K562 (cell line): ENCODE measurements around the gene ITGB2. TPM values are rescaled to one million over a fixed set of nuclear protein-coding genes. Genes with fewer than 3 reads are reported as not detected.

Source experiments
- ATAC-seq: fragments of 200-7000 bp; cut with Tn5 transposase; 3 replicates; pipeline ENCODE4 v1.9.1; 2020; ENCODE audit warnings: moderate library complexity
- BruUV-seq: library from RNA; stranded (reverse); fragments of 400-500 nt; replicated peaks from 2 replicates; lab custom pipeline; 2021; lab: Mats Ljungman, UMichigan
- CTCF ChIA-PET: fragments of 300-600 bp; formaldehyde crosslinking; extraction: SDS; loops from one replicate; lab custom pipeline; 2021; ENCODE audit warnings: low intra/inter-chr PET ratio; lab: Yijun Ruan, JAX
- POLR2A ChIA-PET: fragments of 300-600, 350-650 bp; sonication (Branson Sonifier 250); formaldehyde crosslinking; extraction: SDS; loops from one replicate; lab custom pipeline; 2021; ENCODE audit warnings: antibody characterized with exemption, inconsistent platforms; lab: Yijun Ruan, JAX
- DNase-seq, 4 experiments: peaks; one replicate each; pipeline versions ENCODE4 v3.0.0 to v3.0.0-alpha.2; 2011 to 2018; ENCODE audit warnings: low spot score in 3 of 4, mixed read lengths in 3 of 4; ENCODE audit errors: extremely low read depth in 1 of 4
- FAIRE-seq: peaks from 2 replicates; lab custom pipeline; 2011; peaks lifted over from hg19 to GRCh38; lab: Jason Lieb, UNC
- H2AFZ ChIP-seq: 2 replicates; pipeline ENCODE4 v1.6.0; 2011; ENCODE audit warnings: low read depth, low read length, control low read depth, inconsistent platforms
- H3K27ac ChIP-seq: fragments of 200-600 bp; 3 replicates; pipeline ENCODE4 v1.8.0; 2011; ENCODE audit warnings: low read depth, mild to moderate bottlenecking, control low read depth, inconsistent platforms, low read length, moderate library complexity, mixed read lengths; ENCODE audit errors: extremely low read depth
- H3K27me3 ChIP-seq, 2 experiments: fragments of 300-600 bp in 1 of 2; 2 replicates in 1 of 2; 3 replicates in 1 of 2; pipeline versions ENCODE4 v1.6.0 to v1.8.0; 2011; ENCODE audit warnings: inconsistent platforms in 2 of 2, low read length in 2 of 2, mild to moderate bottlenecking in 1 of 2, mixed read lengths in 1 of 2, moderate library complexity in 1 of 2; ENCODE audit not compliant: control insufficient read depth in 2 of 2, insufficient read depth in 2 of 2
- H3K36me3 ChIP-seq: fragments of 300-600 bp; 3 replicates; pipeline ENCODE4 v1.8.0; 2011; ENCODE audit warnings: mild to moderate bottlenecking, low read length, inconsistent platforms; ENCODE audit not compliant: control insufficient read depth, insufficient read depth
- H3K4me1 ChIP-seq, 2 experiments: fragments of 200-600 bp in 1 of 2; replicated peaks in 1 of 2; 2 replicates in 1 of 2; 3 replicates in 1 of 2; pipeline versions ENCODE4 v1.5.1 to v1.8.0; 2011; ENCODE audit warnings: inconsistent platforms in 2 of 2, low read length in 2 of 2, mild to moderate bottlenecking in 1 of 2, mixed read lengths in 1 of 2, moderate library complexity in 1 of 2; ENCODE audit not compliant: control insufficient read depth in 2 of 2, insufficient read depth in 2 of 2
- H3K4me2 ChIP-seq: 2 replicates; pipeline ENCODE4 v1.6.1; 2011; ENCODE audit warnings: low read length, control low read depth, inconsistent platforms, mixed read lengths; ENCODE audit not compliant: insufficient read depth
- H3K4me3 ChIP-seq: fragments of 200-600 bp; sonication (generic), shearing (Covaris generic); 2 replicates; pipeline ENCODE4 v1.5.1; 2016; ENCODE audit warnings: control low read depth, inconsistent platforms
- H3K79me2 ChIP-seq: fragments of 200-600 bp; 3 replicates; pipeline ENCODE4 v1.8.0; 2011; ENCODE audit warnings: low read length, inconsistent platforms; ENCODE audit not compliant: control insufficient read depth, insufficient read depth
- H3K9ac ChIP-seq, 2 experiments: 2 replicates each; pipeline versions ENCODE4 v1.6.0 to v1.6.1; 2011; ENCODE audit warnings: low read depth in 2 of 2, low read length in 2 of 2, control low read depth in 1 of 2, inconsistent platforms in 1 of 2, mild to moderate bottlenecking in 1 of 2, mixed read lengths in 1 of 2; ENCODE audit not compliant: insufficient read depth in 1 of 2
- H3K9me1 ChIP-seq: one replicate; pipeline ENCODE4 v1.6.0; 2011; ENCODE audit warnings: inconsistent platforms, mild to moderate bottlenecking, low read length, moderate library complexity; ENCODE audit not compliant: control insufficient read depth, insufficient read depth
- H3K9me3 ChIP-seq: replicated peaks from 2 replicates; pipeline ENCODE4 v1.5.1; 2011; ENCODE audit warnings: low read depth, low read length, inconsistent platforms; ENCODE audit not compliant: control insufficient read depth, insufficient read depth
- H4K20me1 ChIP-seq: replicated peaks from 2 replicates; pipeline ENCODE4 v1.6.1; 2011; ENCODE audit warnings: low read length, inconsistent platforms, mixed read lengths; ENCODE audit not compliant: control insufficient read depth, insufficient read depth
- CBX8 ChIP-seq: fragments of 200-600 bp; sonication (generic); IDR thresholded peaks from 2 replicates; pipeline ENCODE4 v1.6.1; 2012; ENCODE audit warnings: borderline replicate concordance, mixed run types, low read depth, mild to moderate bottlenecking, moderate library complexity, mixed read lengths, low read length, control low read depth, inconsistent platforms; ENCODE audit not compliant: poor library complexity, severe bottlenecking; ENCODE audit errors: extremely low read depth
- CC2D1A ChIP-seq: fragments of 450-650 bp; IDR thresholded peaks from 2 replicates; pipeline ENCODE4 v1.6.1; 2017; ENCODE audit warnings: mild to moderate bottlenecking
- E2F3 ChIP-seq: fragments of 250-450 bp; sonication (Bioruptor Pico); IDR thresholded peaks from 2 replicates; pipeline ENCODE4 v1.4.0; 2020; ENCODE audit warnings: mild to moderate bottlenecking
- MAFF ChIP-seq: IDR thresholded peaks from 2 replicates; pipeline ENCODE4 v1.6.1; 2012; ENCODE audit warnings: low read length, improper control_type of control experiment
- MCM7 ChIP-seq, 2 experiments: fragments of 450-650 bp; IDR thresholded peaks; 2 replicates each; pipeline ENCODE4 v1.6.1; 2016 to 2018
- MYC ChIP-seq, 2 experiments: fragments of 250-450 bp in 1 of 2; sonication (Bioruptor Pico) in 1 of 2; IDR thresholded peaks; 2 replicates each; pipeline versions ENCODE4 v1.5.1 to v1.6.1; 2012 to 2021; ENCODE audit warnings: low read depth in 2 of 2, borderline replicate concordance in 1 of 2, improper control_type of control experiment in 1 of 2, low read length in 1 of 2, mild to moderate bottlenecking in 1 of 2, moderate library complexity in 1 of 2
- RBM22 ChIP-seq: fragments of 200-400 bp; formaldehyde crosslinking; IDR thresholded peaks from 2 replicates; pipeline ENCODE4 v1.6.1; 2018; ENCODE audit warnings: low read length, low read depth; ENCODE audit not compliant: poor library complexity, severe bottlenecking
- SMARCB1 ChIP-seq: IDR thresholded peaks from 2 replicates; pipeline ENCODE4 v1.6.1; 2011; ENCODE audit warnings: improper control_type of control experiment, low read depth; ENCODE audit not compliant: insufficient read length
- SRSF7 ChIP-seq: fragments of 200-400 bp; formaldehyde crosslinking; optimal IDR thresholded peaks from 2 replicates; pipeline ENCODE3; 2017; ENCODE audit warnings: mild to moderate bottlenecking, low read depth, low read length
- TRIM24 ChIP-seq, 2 experiments: fragments of 450-650 bp; IDR thresholded peaks; 2 replicates each; pipeline ENCODE4 v1.6.1; 2016
- ZBTB1 ChIP-seq: sonication (generic); formaldehyde crosslinking; IDR thresholded peaks from 2 replicates; pipeline ENCODE4 v1.8.1; 2023; ENCODE audit warnings: missing genetic modification reagents, low read depth, mild to moderate bottlenecking, borderline replicate concordance
- ZNF133 ChIP-seq: fragments of 250-450 bp; sonication (Bioruptor Pico); IDR thresholded peaks from 2 replicates; pipeline ENCODE4 v1.4.0; 2020; ENCODE audit warnings: mild to moderate bottlenecking
- ZNF311 ChIP-seq: fragments of 250-450 bp; sonication (Bioruptor Pico); IDR thresholded peaks from 2 replicates; pipeline ENCODE4 v1.4.0; 2020; ENCODE audit warnings: mild to moderate bottlenecking, moderate library complexity
- ZNF76 ChIP-seq: fragments of 250-450 bp; sonication (Bioruptor Pico); IDR thresholded peaks from 2 replicates; pipeline ENCODE4 v1.4.0; 2020; ENCODE audit warnings: mild to moderate bottlenecking, moderate library complexity, borderline replicate concordance
- ZZZ3 ChIP-seq: fragments of 450-650 bp; IDR thresholded peaks from 2 replicates; pipeline ENCODE4 v1.6.1; 2016; ENCODE audit warnings: antibody characterized with exemption, mild to moderate bottlenecking, moderate library complexity
- WGBS: fragments of 100-300 bp; shearing (Covaris generic); methylation state at CpG from one replicate; pipeline ENCODE4 v1.1.6; 2016; ENCODE audit warnings: low coverage, mixed read lengths; ENCODE audit not compliant: insufficient coverage; ENCODE audit errors: missing lambda C conversion rate; 5-methylcytosine and 5-hydroxymethylcytosine counted together
- in situ Hi-C: fragments of 300-500 bp; cut with MboI; formaldehyde crosslinking; loops from 4 replicates; pipeline ENCODE4 v1.15.0; 2018; ENCODE audit warnings: inconsistent platforms, mixed read lengths
- intact Hi-C: fragments of 100-400 bp; cut with micrococcal nuclease; formaldehyde crosslinking; loops from 2 replicates; pipeline ENCODE4 v1.14.2; 2022
- polyA plus RNA-seq, 8 experiments: library from polyadenylated mRNA; depleted of rRNA in 4 of 8; stranded (reverse) in 5 of 8; unstranded in 3 of 8; fragments of >200 nt; fragmentation: Nextera tagmentation in 2 of 8; fragmentation: Illumina TruSeq in 1 of 8; extraction: Ambion mirVana in 2 of 8; extraction: Trizol in 1 of 8; gene quantifications; 2 replicates each; pipeline versions ENCODE4 v1.2.1 to v1.2.3, GENCODE V29; 2011 to 2014; ENCODE audit warnings: inconsistent platforms in 1 of 8, missing spikeins in 1 of 8
- total RNA-seq, 7 experiments: library from RNA; depleted of rRNA in 6 of 7; stranded (reverse); fragments of >200 nt in 6 of 7; fragmentation: Illumina TruSeq in 2 of 7; extraction: Trizol in 2 of 7; gene quantifications; 2 replicates each; pipeline versions ENCODE4 v1.2.1 to v1.2.3, GENCODE V29; 2011 to 2021; ENCODE audit warnings: low replicate concordance in 1 of 7
- TF ChIP-seq, protein P1 (sequence below): fragments of 250-450 bp; sonication (Bioruptor Pico); IDR thresholded peaks from 2 replicates; pipeline ENCODE4 v1.5.0; 2020; ENCODE audit warnings: mild to moderate bottlenecking
- TF ChIP-seq, protein P2 (sequence below): fragments of 450-650 bp; IDR thresholded peaks from 2 replicates; pipeline ENCODE4 v1.6.1; 2016; ENCODE audit warnings: low read depth, mild to moderate bottlenecking, moderate library complexity
- TF ChIP-seq, protein P3 (sequence below): fragments of 450-650 bp; IDR thresholded peaks from 2 replicates; pipeline ENCODE4 v1.7.0; 2016; ENCODE audit warnings: borderline replicate concordance

Gene ITGB2
- total and polyA plus RNA-seq, 9 of the 15 experiments (the other 6 are each of a cell fraction or from before 2014, with no cell fraction given), result 0.07 to 1.3 (median 0.51) TPM; not detected in 2

DNA sequence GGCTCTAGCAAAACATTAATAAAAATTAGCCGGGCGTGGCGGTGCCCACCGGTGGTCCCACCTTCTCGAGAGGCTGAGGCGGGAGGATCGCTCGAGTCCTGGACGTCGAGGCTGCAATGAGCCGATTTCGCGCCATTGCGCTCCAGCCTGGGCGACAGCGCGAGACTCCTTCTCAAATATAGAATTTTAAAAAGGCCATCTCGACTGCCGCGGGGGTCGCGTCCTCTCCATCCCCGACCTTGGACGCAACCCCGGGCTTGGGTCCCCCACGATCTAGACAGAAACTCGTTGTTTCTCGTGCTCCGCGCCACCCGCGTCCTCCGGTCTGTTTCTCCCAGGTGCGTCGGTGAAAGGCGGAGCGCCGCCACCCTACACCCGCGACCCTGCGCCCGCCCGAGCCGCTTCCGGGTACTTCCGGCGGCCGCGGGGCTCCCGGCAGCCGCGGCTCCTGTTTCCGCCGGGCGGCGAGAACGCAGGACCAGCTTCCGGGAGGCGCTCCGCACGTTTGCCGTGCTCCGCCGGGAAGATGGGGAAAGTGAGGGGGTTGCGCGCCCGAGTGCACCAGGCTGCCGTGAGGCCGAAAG is 18.9 kb upstream of the ITGB2 start, which contains the start of gene SLX9:
SLX9 (plus strand) TSS at position 498 of the 584 bp plus-strand sequence; CDS start at position 527, 29 bp downstream.
- Histone ChIP-seq H3K36me3 (peaks cover 34% of the 10 kb centered on the region; the same call in 2 of the 3 replicates), H3K4me1 (peaks cover 16 to 33% of the 10 kb centered on the region in 2 experiments; a peak in 4 of 5 replicates), H3K79me2 (peaks cover 58% of the 10 kb centered on the region), H3K4me3 (peak within 1 kb of the TSS; percentile 84), H3K4me2 (peak within 1 kb of the TSS; percentile 84), H3K9me3 (no peaks in the 10 kb centered on the region), H3K9ac (peak within 1 kb of the TSS; percentile 88 to 97), H4K20me1 (peaks cover 20% of the 10 kb centered on the region; the same call in 1 of the 2 replicates), H3K9me1 (peaks cover 3% of the 10 kb centered on the region), H2AFZ (peak within 1 kb of the TSS; percentile 98), H3K27me3 (no peaks in the 10 kb centered on the region), H3K27ac (peak within 1 kb of the TSS; percentile 83)
- ATAC-seq, result peak; percentile 96
- no peak for FAIRE-seq
- WGBS, result 0% methylated on average over 63 of the region's 69 CpGs
- ChIA-PET CTCF (interaction anchor here (0.7 kb wide), 1 partner anchor 663 kb away, joined by 8 read pairs; no protein-coding TSS in a partner anchor), POLR2A (interaction anchor here (0.6 to 1.0 kb wide), 6 partner anchors 10 to 163 kb away, joined by 3 to 7 read pairs (median 4); no protein-coding TSS in a partner anchor)
- in situ Hi-C loops (loop anchor here (10.0 kb wide), 1 partner anchor 435 kb away; no protein-coding TSS in a partner anchor), intact Hi-C loops (no loop called here)
- no TSS peak for BruUV-seq
- DNase-seq, result peak; percentile 93 to 97 (median 96)
- TF ChIP-seq MCM7 (IDR thresholded peaks at IDR 0.05) (no peak), ZBTB1 (CRISPR knock-in tag) (no peak; the same call in 1 of the 2 replicates), SMARCB1 (no peak), MYC (IDR thresholded peaks at IDR 0.05; ENCODE audit: low read depth, low read length) (peak; percentile 95), MYC (CRISPR knock-in tag; IDR thresholded peaks at IDR 0.05; ENCODE audit: borderline replicate concordance, low read depth) (peak; percentile 87; the same call in 1 of the 2 replicates), RBM22 (peak; percentile 93), ZNF133 (no peak), CBX8 (no peak), ZNF311 (peak; percentile 67), SRSF7 (no peak), MAFF (no peak), TRIM24 (IDR thresholded peaks at IDR 0.05) (peak in 1 of 2 experiments; percentile 99; a peak in 2 of 4 replicates), CC2D1A (no peak; the same call in 1 of the 2 replicates), E2F3 (peak; percentile 71; the same call in 1 of the 2 replicates), ZZZ3 (no peak), ZNF76 (CRISPR knock-in tag) (peak; percentile 52; the same call in 1 of the 2 replicates)
- TF ChIP-seq, protein P1, sequence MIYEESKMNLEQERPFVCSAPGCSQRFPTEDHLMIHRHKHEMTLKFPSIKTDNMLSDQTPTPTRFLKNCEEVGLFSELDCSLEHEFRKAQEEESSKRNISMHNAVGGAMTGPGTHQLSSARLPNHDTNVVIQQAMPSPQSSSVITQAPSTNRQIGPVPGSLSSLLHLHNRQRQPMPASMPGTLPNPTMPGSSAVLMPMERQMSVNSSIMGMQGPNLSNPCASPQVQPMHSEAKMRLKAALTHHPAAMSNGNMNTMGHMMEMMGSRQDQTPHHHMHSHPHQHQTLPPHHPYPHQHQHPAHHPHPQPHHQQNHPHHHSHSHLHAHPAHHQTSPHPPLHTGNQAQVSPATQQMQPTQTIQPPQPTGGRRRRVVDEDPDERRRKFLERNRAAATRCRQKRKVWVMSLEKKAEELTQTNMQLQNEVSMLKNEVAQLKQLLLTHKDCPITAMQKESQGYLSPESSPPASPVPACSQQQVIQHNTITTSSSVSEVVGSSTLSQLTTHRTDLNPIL (CRISPR knock-in tag), result no peak
- TF ChIP-seq, protein P2, sequence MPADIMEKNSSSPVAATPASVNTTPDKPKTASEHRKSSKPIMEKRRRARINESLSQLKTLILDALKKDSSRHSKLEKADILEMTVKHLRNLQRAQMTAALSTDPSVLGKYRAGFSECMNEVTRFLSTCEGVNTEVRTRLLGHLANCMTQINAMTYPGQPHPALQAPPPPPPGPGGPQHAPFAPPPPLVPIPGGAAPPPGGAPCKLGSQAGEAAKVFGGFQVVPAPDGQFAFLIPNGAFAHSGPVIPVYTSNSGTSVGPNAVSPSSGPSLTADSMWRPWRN, result no peak
- TF ChIP-seq, protein P3, sequence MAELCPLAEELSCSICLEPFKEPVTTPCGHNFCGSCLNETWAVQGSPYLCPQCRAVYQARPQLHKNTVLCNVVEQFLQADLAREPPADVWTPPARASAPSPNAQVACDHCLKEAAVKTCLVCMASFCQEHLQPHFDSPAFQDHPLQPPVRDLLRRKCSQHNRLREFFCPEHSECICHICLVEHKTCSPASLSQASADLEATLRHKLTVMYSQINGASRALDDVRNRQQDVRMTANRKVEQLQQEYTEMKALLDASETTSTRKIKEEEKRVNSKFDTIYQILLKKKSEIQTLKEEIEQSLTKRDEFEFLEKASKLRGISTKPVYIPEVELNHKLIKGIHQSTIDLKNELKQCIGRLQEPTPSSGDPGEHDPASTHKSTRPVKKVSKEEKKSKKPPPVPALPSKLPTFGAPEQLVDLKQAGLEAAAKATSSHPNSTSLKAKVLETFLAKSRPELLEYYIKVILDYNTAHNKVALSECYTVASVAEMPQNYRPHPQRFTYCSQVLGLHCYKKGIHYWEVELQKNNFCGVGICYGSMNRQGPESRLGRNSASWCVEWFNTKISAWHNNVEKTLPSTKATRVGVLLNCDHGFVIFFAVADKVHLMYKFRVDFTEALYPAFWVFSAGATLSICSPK, result no peak
